GM19043 (cell line): ENCODE results near the gene RAB11FIP4.

ENCODE experiments used
- ATAC-seq: cut with Tn5 transposase; IDR thresholded peaks from one replicate; pipeline ENCODE4 v1.9.1; 2021; ENCODE audit warnings: low read depth; ENCODE audit not compliant: unreplicated experiment

Gene RAB11FIP4

GRCh38 chr17:31515267-31515666, 123.8 kb downstream of the RAB11FIP4 start:
- no peak for ATAC-seq

DNA sequence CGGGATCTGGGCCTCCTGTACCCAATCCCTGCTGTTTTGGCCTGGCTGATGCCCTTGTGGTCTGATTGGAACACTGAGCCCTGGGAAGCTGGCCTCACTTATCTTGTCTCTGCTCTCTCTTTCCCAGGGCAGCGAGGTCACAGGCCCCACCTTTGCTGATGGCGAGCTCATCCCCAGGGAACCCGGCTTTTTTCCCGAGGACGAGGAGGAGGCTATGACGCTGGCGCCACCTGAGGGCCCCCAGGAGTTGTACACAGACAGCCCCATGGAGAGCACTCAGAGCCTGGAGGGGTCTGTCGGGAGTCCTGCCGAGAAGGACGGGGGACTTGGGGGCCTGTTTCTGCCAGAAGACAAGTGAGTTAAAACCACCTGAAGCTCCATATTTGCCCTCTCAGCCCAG, 126.0 kb downstream of the RAB11FIP4 start:
- no peak for ATAC-seq

- ATAC-seq, result no peak
These were observed 127.0 kb downstream of the RAB11FIP4 start for GRCh38 chr17:31518478-31518877.

- no peak for ATAC-seq
These were observed 130.3 kb downstream of the RAB11FIP4 start for GRCh38 chr17:31521632-31522283.

- no peak for ATAC-seq
These were observed 130.9 kb downstream of the RAB11FIP4 start for GRCh38 chr17:31522284-31522931.

GRCh38 chr17:31522987-31523495, 131.6 kb downstream of the RAB11FIP4 start:
- no peak for ATAC-seq

GRCh38 chr17:31523862-31524730, 132.6 kb downstream of the RAB11FIP4 start:
- ATAC-seq, result no peak

DNA sequence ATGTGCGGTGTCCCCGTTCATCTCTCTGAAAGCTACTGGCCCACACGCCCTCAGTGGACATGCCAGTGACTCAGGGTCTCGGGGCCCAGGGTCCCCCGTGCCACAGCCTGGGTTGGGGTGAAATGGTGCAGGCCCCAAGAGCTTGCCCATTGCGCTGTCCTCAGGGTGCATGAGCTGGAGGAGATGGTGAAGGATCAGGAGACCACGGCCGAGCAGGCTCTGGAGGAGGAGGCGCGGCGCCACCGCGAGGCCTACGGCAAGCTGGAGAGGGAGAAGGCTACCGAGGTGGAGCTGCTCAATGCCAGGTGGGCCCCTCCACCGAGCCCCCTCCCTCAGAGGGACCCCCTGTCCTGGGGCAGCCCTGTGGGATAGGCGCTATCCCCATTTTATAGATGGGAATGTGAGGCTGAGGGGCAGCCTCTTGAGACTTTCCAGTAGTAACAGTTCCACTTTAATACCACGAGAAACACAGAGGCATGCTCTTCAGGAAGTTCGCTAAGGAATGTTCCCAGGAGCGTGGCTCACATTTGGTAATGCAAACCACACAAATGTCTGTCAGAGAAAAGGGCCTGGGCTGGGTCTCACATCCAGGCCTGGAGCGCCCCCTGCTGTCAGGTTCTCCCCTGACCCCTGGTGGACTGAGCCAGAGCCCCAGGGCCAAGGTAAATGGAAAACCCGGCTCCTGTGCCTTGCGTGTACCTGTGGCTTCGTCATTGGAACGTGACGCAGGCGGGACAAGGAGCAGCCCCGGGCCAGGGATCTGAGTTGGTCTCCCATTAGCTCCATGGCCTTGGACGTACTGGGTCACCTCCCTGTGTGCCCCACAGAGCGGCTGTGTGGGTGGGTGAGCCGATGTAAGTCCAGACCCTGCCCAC, 133.7 kb downstream of the RAB11FIP4 start:
- no peak for ATAC-seq

- no peak for ATAC-seq
These were observed 134.5 kb downstream of the RAB11FIP4 start for GRCh38 chr17:31525801-31526549.

DNA sequence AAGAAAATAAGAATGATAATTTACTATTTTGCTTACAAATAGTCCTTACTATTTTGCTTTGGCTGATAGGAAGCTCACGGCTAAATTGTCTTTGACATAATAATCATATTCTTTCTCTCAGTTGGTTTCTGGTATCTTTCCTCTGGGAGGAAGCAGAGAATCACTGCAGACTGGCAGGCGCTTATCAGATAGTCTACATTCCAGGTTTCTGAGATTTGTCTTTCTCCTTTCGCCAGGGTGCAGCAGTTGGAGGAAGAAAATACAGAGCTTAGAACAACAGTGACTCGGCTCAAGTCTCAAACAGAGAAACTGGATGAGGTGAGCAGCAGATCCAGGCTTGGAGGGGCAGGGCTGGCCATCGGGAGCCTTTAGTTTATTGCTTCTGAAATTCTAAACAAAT, 136.1 kb downstream of the RAB11FIP4 start:
- no peak for ATAC-seq

GRCh38 chr17:31528291-31528874, 136.9 kb downstream of the RAB11FIP4 start:
- ATAC-seq, result no peak

DNA sequence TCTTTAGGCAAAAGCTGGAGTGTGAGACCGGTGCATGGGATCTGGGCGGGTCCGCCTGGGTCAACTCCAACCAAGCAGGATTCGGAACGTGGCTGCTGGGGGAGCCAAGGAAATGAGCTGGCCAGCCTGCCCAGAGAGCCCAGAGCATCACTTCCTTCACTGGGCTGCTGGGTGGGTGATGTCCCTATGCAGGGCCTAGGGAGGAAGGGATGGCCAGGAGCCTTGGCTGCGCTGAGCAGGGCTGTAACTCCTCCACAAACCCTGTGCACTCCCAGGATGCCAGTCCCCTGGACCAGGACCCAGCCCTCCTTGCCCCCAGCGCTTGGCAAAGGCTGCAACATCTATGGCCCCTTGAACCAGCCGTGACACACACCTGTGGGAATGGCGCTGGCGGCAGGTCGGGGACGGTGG, 138.4 kb downstream of the RAB11FIP4 start:
- ATAC-seq, result no peak

DNA sequence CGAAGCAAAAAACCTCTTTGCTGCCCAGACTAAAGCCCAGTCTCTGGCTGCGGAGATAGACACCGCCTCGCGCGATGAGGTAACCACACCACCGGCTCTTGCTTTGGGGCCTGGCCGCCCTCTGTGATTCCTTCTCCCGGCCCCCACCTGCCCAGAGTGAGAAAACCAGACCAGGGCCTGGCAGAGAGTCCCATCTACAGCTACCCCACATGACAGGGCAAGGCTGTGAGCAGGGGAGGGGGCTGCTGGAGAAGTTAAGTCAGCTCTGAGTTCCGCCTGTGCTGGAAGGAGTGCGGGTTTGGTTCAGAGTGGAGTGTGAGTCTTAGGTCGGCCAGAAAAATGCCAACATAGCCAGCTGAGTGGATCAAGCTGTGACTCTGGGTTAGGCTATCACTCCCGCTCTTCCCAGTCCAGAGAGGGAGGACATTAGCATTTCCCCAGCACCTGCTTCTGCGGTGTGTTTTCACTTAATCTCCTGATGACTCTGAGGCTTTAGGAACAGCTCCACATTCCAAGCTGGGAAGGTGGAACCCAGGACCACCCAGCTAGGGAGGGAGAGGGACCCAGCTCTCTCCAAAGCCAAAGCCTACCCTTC, 139.0 kb downstream of the RAB11FIP4 start:
- ATAC-seq, result no peak

DNA sequence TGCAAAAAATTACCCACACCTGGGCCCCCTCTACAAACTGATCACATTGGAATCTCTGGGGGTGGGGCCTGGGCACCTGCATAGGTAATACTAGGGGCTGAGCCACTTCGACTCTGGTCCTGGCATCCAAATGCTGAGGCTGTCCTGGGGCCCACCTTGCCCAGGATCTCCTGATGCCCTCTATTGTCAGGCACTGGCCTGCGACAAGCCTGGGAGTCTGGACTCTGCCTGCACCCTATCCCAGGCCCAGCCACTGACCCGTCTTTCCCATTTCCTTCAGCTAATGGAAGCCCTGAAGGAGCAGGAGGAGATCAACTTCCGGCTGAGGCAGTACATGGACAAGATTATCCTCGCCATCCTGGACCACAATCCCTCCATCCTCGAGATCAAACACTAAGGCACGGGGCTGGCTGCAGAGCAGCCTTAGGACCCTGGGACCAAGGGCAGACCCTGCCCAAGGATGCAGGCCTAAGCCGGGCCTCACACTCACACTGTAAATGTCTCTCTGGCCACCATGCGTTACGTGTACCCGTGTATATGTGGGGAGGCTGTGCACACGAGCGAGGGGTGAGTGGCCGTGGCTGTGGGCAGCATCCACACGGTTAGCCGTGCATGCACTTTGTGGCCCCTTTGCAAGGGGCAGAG, 140.0 kb downstream of the RAB11FIP4 start:
- no peak for ATAC-seq

DNA sequence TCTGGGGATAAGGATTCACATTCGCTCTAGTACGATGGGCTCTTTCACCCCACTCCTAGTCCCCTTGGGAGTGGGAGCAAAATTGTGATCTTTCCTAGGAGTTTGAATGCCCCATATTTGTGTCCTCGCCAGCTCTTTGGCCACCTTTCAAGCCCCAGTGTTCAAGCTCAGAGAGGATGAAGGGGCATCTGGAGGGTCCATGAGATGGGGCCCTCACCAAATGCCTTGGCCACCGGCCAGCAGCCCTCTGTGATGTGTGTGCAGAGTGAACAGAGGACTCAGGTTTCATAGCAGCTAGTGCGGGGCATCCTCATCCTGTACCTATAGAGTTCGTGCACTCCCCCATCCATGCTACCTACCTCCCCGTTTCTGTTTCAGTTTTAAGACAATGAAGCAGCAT, 140.6 kb downstream of the RAB11FIP4 start:
- no peak for ATAC-seq

GRCh38 chr17:31532526-31532925, 141.1 kb downstream of the RAB11FIP4 start:
- ATAC-seq, result no peak

GRCh38 chr17:31533546-31534155, 142.2 kb downstream of the RAB11FIP4 start:
- ATAC-seq, result no peak
